GM12878 (cell line): ENCODE results near the gene CFHR5. TPM values are rescaled to one million over a fixed set of nuclear protein-coding genes. Genes with fewer than 3 reads are reported as not detected.

Experiments
- ATAC-seq: fragments of 200-7000 bp; cut with Tn5 transposase; 3 replicates; pipeline ENCODE4 v1.9.1; 2020; ENCODE audit warnings: mild to moderate bottlenecking, moderate library complexity
- BruUV-seq: library from RNA; stranded (reverse); fragments of 400-500 nt; replicated peaks from 2 replicates; lab custom pipeline; 2021; lab: Mats Ljungman, UMichigan
- CTCF ChIA-PET: fragments of 300-600 bp; sonication (Branson Sonifier 250); formaldehyde crosslinking; extraction: SDS; loops from one replicate; lab custom pipeline; 2021; ENCODE audit warnings: inconsistent platforms; lab: Yijun Ruan, JAX
- POLR2A ChIA-PET: fragments of 350-600 bp; formaldehyde crosslinking; extraction: SDS; loops from one replicate; lab custom pipeline; 2021; ENCODE audit warnings: inconsistent platforms; lab: Charles Lee
- RAD21 ChIA-PET: fragments of 300-600 bp; sonication (Branson Sonifier 250); formaldehyde crosslinking; loops from one replicate; lab custom pipeline; 2023; ENCODE audit warnings: antibody characterized with exemption; ENCODE audit not compliant: unreplicated experiment; lab: Charles Lee
- SMC1A ChIA-PET: fragments of 300-600 bp; sonication (Branson Sonifier 250); formaldehyde crosslinking; loops from one replicate; lab custom pipeline; 2023; ENCODE audit not compliant: unreplicated experiment, uncharacterized antibody; lab: Charles Lee
- DNase-seq: peaks from one replicate; pipeline ENCODE4 v3.0.0-alpha.2; 2011; ENCODE audit warnings: low read depth, low spot score
- FAIRE-seq: peaks from 3 replicates; lab custom pipeline; 2011; peaks lifted over from hg19 to GRCh38; lab: Jason Lieb, UNC
- H2AFZ ChIP-seq: 2 replicates; pipeline ENCODE4 v1.6.0; 2011; ENCODE audit warnings: low read depth, low read length, control low read depth; ENCODE audit not compliant: control insufficient read depth
- H3K27ac ChIP-seq: 2 replicates; pipeline ENCODE4 v1.5.1; 2011; ENCODE audit warnings: control low read depth; ENCODE audit not compliant: control insufficient read depth, insufficient read depth
- H3K27me3 ChIP-seq, 2 experiments: replicated peaks in 1 of 2; 2 replicates each; pipeline versions ENCODE4 v1.6.0 to v1.6.1; 2011; ENCODE audit warnings: low read length in 1 of 2; ENCODE audit not compliant: control insufficient read depth in 2 of 2, insufficient read depth in 2 of 2
- H3K36me3 ChIP-seq, 2 experiments: 2 replicates each; pipeline ENCODE4 v1.5.1; 2011; ENCODE audit warnings: low read length in 1 of 2; ENCODE audit not compliant: control insufficient read depth in 2 of 2, insufficient read depth in 2 of 2
- H3K4me1 ChIP-seq: 2 replicates; pipeline ENCODE4 v1.6.1; 2011; ENCODE audit warnings: mild to moderate bottlenecking, low read length, moderate library complexity, mixed read lengths; ENCODE audit not compliant: control insufficient read depth, insufficient read depth
- H3K4me2 ChIP-seq: 2 replicates; pipeline ENCODE4 v1.6.0; 2011; ENCODE audit warnings: control low read depth; ENCODE audit not compliant: control insufficient read depth, insufficient read depth
- H3K4me3 ChIP-seq: fragments of 200-600 bp; sonication (generic); 2 replicates; pipeline ENCODE4 v1.5.1; 2016
- H3K79me2 ChIP-seq: 2 replicates; pipeline ENCODE4 v1.6.0; 2011; ENCODE audit warnings: low read length; ENCODE audit not compliant: control insufficient read depth, insufficient read depth
- H3K9ac ChIP-seq: 2 replicates; pipeline ENCODE4 v1.8.0; 2011; ENCODE audit warnings: low read length, control low read depth, mixed read lengths; ENCODE audit not compliant: control insufficient read depth, insufficient read depth
- H3K9me3 ChIP-seq: replicated peaks from 3 replicates; pipeline ENCODE4 v1.5.1; 2011; ENCODE audit warnings: mild to moderate bottlenecking, low read length; ENCODE audit not compliant: control insufficient read depth, insufficient read depth
- H4K20me1 ChIP-seq: 2 replicates; pipeline ENCODE4 v1.6.0; 2011; ENCODE audit not compliant: control insufficient read depth, insufficient read depth
- GABPA ChIP-seq: IDR thresholded peaks from 2 replicates; pipeline ENCODE4 v1.6.1; 2014; ENCODE audit warnings: antibody characterized with exemption, low read depth, mild to moderate bottlenecking, inconsistent platforms
- JUND ChIP-seq: IDR thresholded peaks from 2 replicates; pipeline ENCODE4 v1.6.1; 2012; ENCODE audit warnings: low read depth, mild to moderate bottlenecking, low read length, improper control_type of control experiment, moderate library complexity
- MEF2A ChIP-seq: IDR thresholded peaks from 2 replicates; pipeline ENCODE4 v1.6.1; 2011; ENCODE audit warnings: low read depth, mild to moderate bottlenecking, low read length, moderate library complexity; ENCODE audit not compliant: insufficient read depth
- MTA3 ChIP-seq: IDR thresholded peaks from 2 replicates; pipeline ENCODE4 v1.6.1; 2012; ENCODE audit warnings: low read length, inconsistent platforms, borderline replicate concordance
- NR2F1 ChIP-seq: fragments of 450-650 bp; conservative IDR thresholded peaks from 2 replicates; pipeline ENCODE4 v1.6.1; 2017; ENCODE audit warnings: mild to moderate bottlenecking
- POLR2AphosphoS2 ChIP-seq: IDR thresholded peaks from 2 replicates; pipeline ENCODE4 v1.6.1; 2011; ENCODE audit warnings: low read depth, mild to moderate bottlenecking, low read length, improper control_type of control experiment, moderate library complexity
- POU2F2 ChIP-seq: IDR thresholded peaks from 3 replicates; pipeline ENCODE4 v1.6.1; 2011; ENCODE audit warnings: low read depth, mild to moderate bottlenecking, low read length, borderline replicate concordance
- RAD21 ChIP-seq: IDR thresholded peaks from 2 replicates; pipeline ENCODE4 v1.6.1; 2011; ENCODE audit warnings: mild to moderate bottlenecking, low read depth, low read length, moderate library complexity; ENCODE audit not compliant: insufficient read depth
- RAD51 ChIP-seq: fragments of 450-650 bp; IDR thresholded peaks from 2 replicates; pipeline ENCODE4 v1.6.1; 2016; ENCODE audit warnings: moderate library complexity, mild to moderate bottlenecking, inconsistent platforms
- SIN3A ChIP-seq: IDR thresholded peaks from 2 replicates; pipeline ENCODE4 v1.6.1; 2012; ENCODE audit warnings: low read depth, low read length, improper control_type of control experiment
- SPI1 ChIP-seq: IDR thresholded peaks from 2 replicates; pipeline ENCODE4 v1.6.1; 2011; ENCODE audit warnings: low read depth, mild to moderate bottlenecking, low read length, moderate library complexity, borderline replicate concordance; ENCODE audit not compliant: insufficient read depth
- TCF12 ChIP-seq: IDR thresholded peaks from 2 replicates; pipeline ENCODE4 v1.6.1; 2011; ENCODE audit warnings: low read depth, mild to moderate bottlenecking, low read length
- ZBED1 ChIP-seq: IDR thresholded peaks from 2 replicates; pipeline ENCODE4 v1.6.1; 2016; ENCODE audit warnings: borderline replicate concordance
- ZNF207 ChIP-seq: fragments of 450-650 bp; IDR thresholded peaks from 2 replicates; pipeline ENCODE4 v1.6.1; 2014; ENCODE audit warnings: antibody characterized with exemption, mild to moderate bottlenecking, borderline replicate concordance
- ZNF217 ChIP-seq: fragments of 450-650 bp; IDR thresholded peaks from 2 replicates; pipeline ENCODE4 v1.6.1; 2017; ENCODE audit warnings: antibody characterized with exemption, mild to moderate bottlenecking
- WGBS: methylation state at CpG from one replicate; pipeline ENCODE4 v1.1.6; 2016; ENCODE audit warnings: low lambda C conversion rate; ENCODE audit not compliant: insufficient replicate concordance, insufficient coverage; ENCODE audit errors: missing lambda C conversion rate; 5-methylcytosine and 5-hydroxymethylcytosine counted together
- in situ Hi-C: fragments of 300-500 bp; cut with MboI; formaldehyde crosslinking; loops from 9 replicates; pipeline ENCODE4 v1.14.3; 2018; ENCODE audit warnings: mixed read lengths
- intact Hi-C: fragments of 100-400 bp; cut with micrococcal nuclease; formaldehyde crosslinking; loops from one replicate; pipeline ENCODE4 v1.14.2; 2022; ENCODE audit not compliant: unreplicated experiment
- polyA plus RNA-seq, 11 experiments: library from polyadenylated mRNA; depleted of rRNA in 4 of 11; unstranded in 6 of 11; stranded (reverse) in 5 of 11; fragments of >200 nt; fragmentation: Nextera tagmentation in 4 of 11; fragmentation: Illumina TruSeq in 1 of 11; extraction: Ambion mirVana in 4 of 11; extraction: Trizol in 1 of 11; gene quantifications; 1 replicate in 1 of 11; 2 replicates in 10 of 11; pipeline versions ENCODE4 v1.2.1 to v1.2.3, GENCODE V29; 2011 to 2016; ENCODE audit warnings: inconsistent platforms in 2 of 11, missing spikeins in 2 of 11, low read depth in 1 of 11
- total RNA-seq, 4 experiments: library from RNA; depleted of rRNA in 3 of 4; stranded (reverse); fragments of >200 nt in 3 of 4; fragmentation: Illumina TruSeq in 1 of 4; extraction: Trizol in 1 of 4; gene quantifications; 2 replicates each; pipeline versions ENCODE4 v1.2.1 to v1.2.3, GENCODE V29; 2013 to 2021
- TF ChIP-seq, protein P1 (sequence below): IDR thresholded peaks from 2 replicates; pipeline ENCODE4 v1.6.1; 2011; ENCODE audit warnings: mild to moderate bottlenecking, low read depth, low read length, moderate library complexity; ENCODE audit not compliant: insufficient replicate concordance
- TF ChIP-seq, protein P2 (sequence below): fragments of 450-650 bp; IDR thresholded peaks from 2 replicates; pipeline ENCODE4 v1.6.1; 2017; ENCODE audit warnings: low read depth, mild to moderate bottlenecking, moderate library complexity
- TF ChIP-seq, protein P3 (sequence below): fragments of 450-650 bp; IDR thresholded peaks from 2 replicates; pipeline ENCODE4 v1.6.1; 2016; ENCODE audit warnings: mild to moderate bottlenecking
- TF ChIP-seq, protein P4 (sequence below): fragments of 450-650 bp; IDR thresholded peaks from 2 replicates; pipeline ENCODE4 v1.6.1; 2018; ENCODE audit warnings: mild to moderate bottlenecking, low read depth, moderate library complexity; ENCODE audit not compliant: partially characterized antibody

Gene CFHR5
- total and polyA plus RNA-seq, 10 of the 15 experiments (the other 5 are each of a cell fraction or from before 2014, with no cell fraction given) = not detected

DNA sequence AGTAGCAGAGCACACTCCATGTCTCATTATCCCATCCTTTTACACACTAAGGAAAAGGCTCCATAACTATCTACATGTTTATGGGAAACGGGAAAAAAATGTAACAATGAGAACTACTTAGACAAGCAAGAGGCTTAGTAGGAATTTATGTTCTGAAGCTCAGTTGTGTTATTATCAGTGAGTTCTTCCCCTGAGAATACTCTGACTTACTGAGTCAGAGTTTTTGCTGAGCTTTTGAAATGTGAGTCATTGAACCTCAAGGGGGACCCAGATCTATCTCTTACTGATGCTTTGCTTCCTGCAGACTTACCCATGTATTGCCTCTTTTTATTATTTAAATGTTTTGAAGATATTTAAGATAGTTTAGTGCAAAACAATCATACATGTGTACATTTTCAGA lies 20.1 kb downstream of the CFHR5 start:
- ChIA-PET SMC1A (no interaction called here), CTCF (no interaction called here), POLR2A (no interaction called here), RAD21 (no interaction called here)
- no peak overlapping the region for H3K27ac ChIP-seq
- DNase-seq (no peak), FAIRE-seq (no peak), ATAC-seq (no peak)
- WGBS = 6% methylated on average over 1 of the region's 1 CpG
- BruUV-seq = no TSS peak
- H3K4me2 ChIP-seq = no peak overlapping the region
- no peaks in the 10 kb centered on the region for H4K20me1 ChIP-seq
- no peak overlapping the region for H3K4me3 ChIP-seq
- no peaks in the 10 kb centered on the region for H3K27me3 ChIP-seq
- intact Hi-C loops = no loop called here
- in situ Hi-C loops = no loop called here
- H3K9me3 ChIP-seq = no peaks in the 10 kb centered on the region
- TF ChIP-seq POLR2AphosphoS2 = no peak
- TF ChIP-seq, protein P1, sequence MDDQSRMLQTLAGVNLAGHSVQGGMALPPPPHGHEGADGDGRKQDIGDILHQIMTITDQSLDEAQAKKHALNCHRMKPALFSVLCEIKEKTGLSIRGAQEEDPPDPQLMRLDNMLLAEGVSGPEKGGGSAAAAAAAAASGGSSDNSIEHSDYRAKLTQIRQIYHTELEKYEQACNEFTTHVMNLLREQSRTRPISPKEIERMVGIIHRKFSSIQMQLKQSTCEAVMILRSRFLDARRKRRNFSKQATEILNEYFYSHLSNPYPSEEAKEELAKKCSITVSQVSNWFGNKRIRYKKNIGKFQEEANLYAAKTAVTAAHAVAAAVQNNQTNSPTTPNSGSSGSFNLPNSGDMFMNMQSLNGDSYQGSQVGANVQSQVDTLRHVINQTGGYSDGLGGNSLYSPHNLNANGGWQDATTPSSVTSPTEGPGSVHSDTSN = no peak
- TF ChIP-seq MEF2A = no peak
- TF ChIP-seq MTA3 = no peak
- TF ChIP-seq, protein P2, sequence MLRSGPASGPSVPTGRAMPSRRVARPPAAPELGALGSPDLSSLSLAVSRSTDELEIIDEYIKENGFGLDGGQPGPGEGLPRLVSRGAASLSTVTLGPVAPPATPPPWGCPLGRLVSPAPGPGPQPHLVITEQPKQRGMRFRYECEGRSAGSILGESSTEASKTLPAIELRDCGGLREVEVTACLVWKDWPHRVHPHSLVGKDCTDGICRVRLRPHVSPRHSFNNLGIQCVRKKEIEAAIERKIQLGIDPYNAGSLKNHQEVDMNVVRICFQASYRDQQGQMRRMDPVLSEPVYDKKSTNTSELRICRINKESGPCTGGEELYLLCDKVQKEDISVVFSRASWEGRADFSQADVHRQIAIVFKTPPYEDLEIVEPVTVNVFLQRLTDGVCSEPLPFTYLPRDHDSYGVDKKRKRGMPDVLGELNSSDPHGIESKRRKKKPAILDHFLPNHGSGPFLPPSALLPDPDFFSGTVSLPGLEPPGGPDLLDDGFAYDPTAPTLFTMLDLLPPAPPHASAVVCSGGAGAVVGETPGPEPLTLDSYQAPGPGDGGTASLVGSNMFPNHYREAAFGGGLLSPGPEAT = no peak
- TF ChIP-seq JUND = no peak
- TF ChIP-seq GABPA = no peak
- TF ChIP-seq, protein P3, sequence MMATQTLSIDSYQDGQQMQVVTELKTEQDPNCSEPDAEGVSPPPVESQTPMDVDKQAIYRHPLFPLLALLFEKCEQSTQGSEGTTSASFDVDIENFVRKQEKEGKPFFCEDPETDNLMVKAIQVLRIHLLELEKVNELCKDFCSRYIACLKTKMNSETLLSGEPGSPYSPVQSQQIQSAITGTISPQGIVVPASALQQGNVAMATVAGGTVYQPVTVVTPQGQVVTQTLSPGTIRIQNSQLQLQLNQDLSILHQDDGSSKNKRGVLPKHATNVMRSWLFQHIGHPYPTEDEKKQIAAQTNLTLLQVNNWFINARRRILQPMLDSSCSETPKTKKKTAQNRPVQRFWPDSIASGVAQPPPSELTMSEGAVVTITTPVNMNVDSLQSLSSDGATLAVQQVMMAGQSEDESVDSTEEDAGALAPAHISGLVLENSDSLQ = no peak
- TF ChIP-seq TCF12 = no peak
- TF ChIP-seq, protein P4, sequence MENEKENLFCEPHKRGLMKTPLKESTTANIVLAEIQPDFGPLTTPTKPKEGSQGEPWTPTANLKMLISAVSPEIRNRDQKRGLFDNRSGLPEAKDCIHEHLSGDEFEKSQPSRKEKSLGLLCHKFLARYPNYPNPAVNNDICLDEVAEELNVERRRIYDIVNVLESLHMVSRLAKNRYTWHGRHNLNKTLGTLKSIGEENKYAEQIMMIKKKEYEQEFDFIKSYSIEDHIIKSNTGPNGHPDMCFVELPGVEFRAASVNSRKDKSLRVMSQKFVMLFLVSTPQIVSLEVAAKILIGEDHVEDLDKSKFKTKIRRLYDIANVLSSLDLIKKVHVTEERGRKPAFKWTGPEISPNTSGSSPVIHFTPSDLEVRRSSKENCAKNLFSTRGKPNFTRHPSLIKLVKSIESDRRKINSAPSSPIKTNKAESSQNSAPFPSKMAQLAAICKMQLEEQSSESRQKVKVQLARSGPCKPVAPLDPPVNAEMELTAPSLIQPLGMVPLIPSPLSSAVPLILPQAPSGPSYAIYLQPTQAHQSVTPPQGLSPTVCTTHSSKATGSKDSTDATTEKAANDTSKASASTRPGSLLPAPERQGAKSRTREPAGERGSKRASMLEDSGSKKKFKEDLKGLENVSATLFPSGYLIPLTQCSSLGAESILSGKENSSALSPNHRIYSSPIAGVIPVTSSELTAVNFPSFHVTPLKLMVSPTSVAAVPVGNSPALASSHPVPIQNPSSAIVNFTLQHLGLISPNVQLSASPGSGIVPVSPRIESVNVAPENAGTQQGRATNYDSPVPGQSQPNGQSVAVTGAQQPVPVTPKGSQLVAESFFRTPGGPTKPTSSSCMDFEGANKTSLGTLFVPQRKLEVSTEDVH = no peak
- no peak for TF ChIP-seq ZNF217
- TF ChIP-seq NR2F1 = no peak
- TF ChIP-seq SPI1 = no peak
- TF ChIP-seq ZNF207 = no peak
- no peak for TF ChIP-seq RAD21
- TF ChIP-seq POU2F2 = no peak
- no peak for TF ChIP-seq SIN3A
- TF ChIP-seq RAD51 = no peak
- TF ChIP-seq ZBED1 = no peak
- no peak overlapping the region for H3K9ac ChIP-seq
- no peak overlapping the region for H2AFZ ChIP-seq
- no peaks in the 10 kb centered on the region for H3K36me3 ChIP-seq
- H3K4me1 ChIP-seq = no peaks in the 10 kb centered on the region
- no peaks in the 10 kb centered on the region for H3K79me2 ChIP-seq
